HUES6 (cell line): ENCODE data around the gene UGT3A1.
A peak's percentile ranks its signal among the peaks of the same experiment; 100 is the strongest.
"Not testable (repeated sequence)": the region's sequence is repeated elsewhere in the genome, so short reads cannot be mapped to it uniquely, and the experiment has no call there.

ENCODE experiments used
- H3K27ac ChIP-seq: 2 replicates; pipeline ENCODE4 v1.7.0; 2013; ENCODE audit warnings: low read depth, mild to moderate bottlenecking, low read length, inconsistent platforms
- H3K27me3 ChIP-seq: 2 replicates; pipeline ENCODE4 v1.6.1; 2013; ENCODE audit warnings: low read length; ENCODE audit not compliant: control insufficient read depth, insufficient read depth
- H3K36me3 ChIP-seq: 2 replicates; pipeline ENCODE4 v1.6.1; 2013; ENCODE audit warnings: low read length; ENCODE audit not compliant: control insufficient read depth, insufficient read depth
- H3K4me1 ChIP-seq: 2 replicates; pipeline ENCODE4 v1.6.1; 2013; ENCODE audit warnings: low read length; ENCODE audit not compliant: control insufficient read depth, insufficient read depth
- H3K4me3 ChIP-seq: 2 replicates; pipeline ENCODE4 v1.5.1; 2013; ENCODE audit warnings: low read depth, low read length
- H3K9ac ChIP-seq: one replicate; pipeline ENCODE4 v1.6.1; 2013; ENCODE audit warnings: mild to moderate bottlenecking, low read length
- H3K9me3 ChIP-seq: 2 replicates; pipeline ENCODE4 v1.6.1; 2013; ENCODE audit warnings: low read depth, low read length; ENCODE audit not compliant: control insufficient read depth, insufficient read depth

The UGT3A1 gene, protein sequence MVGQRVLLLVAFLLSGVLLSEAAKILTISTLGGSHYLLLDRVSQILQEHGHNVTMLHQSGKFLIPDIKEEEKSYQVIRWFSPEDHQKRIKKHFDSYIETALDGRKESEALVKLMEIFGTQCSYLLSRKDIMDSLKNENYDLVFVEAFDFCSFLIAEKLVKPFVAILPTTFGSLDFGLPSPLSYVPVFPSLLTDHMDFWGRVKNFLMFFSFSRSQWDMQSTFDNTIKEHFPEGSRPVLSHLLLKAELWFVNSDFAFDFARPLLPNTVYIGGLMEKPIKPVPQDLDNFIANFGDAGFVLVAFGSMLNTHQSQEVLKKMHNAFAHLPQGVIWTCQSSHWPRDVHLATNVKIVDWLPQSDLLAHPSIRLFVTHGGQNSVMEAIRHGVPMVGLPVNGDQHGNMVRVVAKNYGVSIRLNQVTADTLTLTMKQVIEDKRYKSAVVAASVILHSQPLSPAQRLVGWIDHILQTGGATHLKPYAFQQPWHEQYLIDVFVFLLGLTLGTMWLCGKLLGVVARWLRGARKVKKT

DNA sequence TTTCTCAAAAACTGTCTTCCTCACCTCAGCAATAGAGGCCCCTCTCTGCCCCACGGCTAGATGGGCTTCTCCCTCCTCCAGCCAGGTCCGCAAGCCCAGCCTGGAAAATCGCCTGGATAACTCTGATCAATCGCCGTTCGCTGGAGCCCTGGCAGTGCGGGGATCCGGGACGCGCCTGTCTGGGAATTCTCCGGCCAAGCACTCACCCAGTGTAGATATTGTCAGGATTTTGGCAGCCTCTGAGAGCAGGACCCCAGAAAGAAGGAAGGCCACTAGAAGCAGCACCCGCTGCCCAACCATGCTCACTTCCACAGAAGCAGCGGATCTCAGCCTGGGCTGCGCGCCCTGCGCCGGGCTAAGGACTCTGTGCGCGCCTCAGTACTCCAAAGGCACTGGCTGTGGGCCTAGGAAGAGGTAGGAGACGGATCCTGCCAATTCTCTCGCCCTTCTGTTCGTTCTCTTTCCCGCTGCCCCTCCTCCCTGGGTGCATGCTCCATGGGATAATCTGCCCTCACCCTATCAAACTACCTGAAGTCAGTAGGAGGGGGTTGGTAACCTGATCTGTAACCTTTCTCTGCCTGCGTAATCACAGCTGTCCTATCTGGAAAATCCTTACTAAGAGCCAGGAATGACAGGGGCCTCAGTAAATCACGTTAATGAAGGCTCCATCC is at the start of gene UGT3A1:
TSS of gene UGT3A1 (minus strand) at position 450 of the 671 bp plus-strand sequence. CDS start at position 300, 150 bp downstream.
- no peaks in the 10 kb centered on the region for H3K36me3 ChIP-seq
- H3K9me3 ChIP-seq: no peaks in the 10 kb centered on the region
- peaks cover 51% of the 10 kb centered on the region for H3K27me3 ChIP-seq
- no peak within 1 kb of the TSS for H3K27ac ChIP-seq
- H3K4me1 ChIP-seq: 0 out of 2 replicates have a peak, but pooled peaks cover 4% of the 10 kb centered on the region
- H3K9ac ChIP-seq: peak within 1 kb of the TSS; percentile 31
- peak within 1 kb of the TSS; percentile 66 for H3K4me3 ChIP-seq

DNA sequence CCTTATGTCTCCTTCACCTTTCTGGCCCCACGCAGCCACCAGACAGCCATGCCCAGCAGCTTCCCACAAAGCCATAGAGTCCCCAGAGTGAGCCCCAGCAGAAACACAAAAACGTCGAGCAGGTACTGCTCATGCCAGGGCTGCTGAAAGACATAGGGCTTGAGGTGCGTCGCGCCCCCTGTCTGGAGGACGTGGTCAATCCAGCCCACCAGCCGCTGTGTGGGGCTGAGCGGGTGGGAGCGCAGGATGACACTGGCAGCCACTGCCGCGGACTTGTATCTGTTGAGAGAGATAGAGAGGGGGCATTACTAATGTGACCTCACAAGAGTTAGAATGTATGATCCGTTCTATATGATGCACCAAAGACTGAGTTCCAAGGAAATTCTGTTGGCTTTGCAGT is 44.5 kb upstream of the UGT3A1 start:
- peaks cover 3% of the 10 kb centered on the region for H3K4me1 ChIP-seq
- no peaks in the 10 kb centered on the region for H3K27me3 ChIP-seq
- no peak overlapping the region for H3K9ac ChIP-seq
- no peaks in the 10 kb centered on the region for H3K36me3 ChIP-seq
- no peak overlapping the region for H3K4me3 ChIP-seq
- no peak overlapping the region for H3K27ac ChIP-seq
- H3K9me3 ChIP-seq: no peaks in the 10 kb centered on the region

DNA sequence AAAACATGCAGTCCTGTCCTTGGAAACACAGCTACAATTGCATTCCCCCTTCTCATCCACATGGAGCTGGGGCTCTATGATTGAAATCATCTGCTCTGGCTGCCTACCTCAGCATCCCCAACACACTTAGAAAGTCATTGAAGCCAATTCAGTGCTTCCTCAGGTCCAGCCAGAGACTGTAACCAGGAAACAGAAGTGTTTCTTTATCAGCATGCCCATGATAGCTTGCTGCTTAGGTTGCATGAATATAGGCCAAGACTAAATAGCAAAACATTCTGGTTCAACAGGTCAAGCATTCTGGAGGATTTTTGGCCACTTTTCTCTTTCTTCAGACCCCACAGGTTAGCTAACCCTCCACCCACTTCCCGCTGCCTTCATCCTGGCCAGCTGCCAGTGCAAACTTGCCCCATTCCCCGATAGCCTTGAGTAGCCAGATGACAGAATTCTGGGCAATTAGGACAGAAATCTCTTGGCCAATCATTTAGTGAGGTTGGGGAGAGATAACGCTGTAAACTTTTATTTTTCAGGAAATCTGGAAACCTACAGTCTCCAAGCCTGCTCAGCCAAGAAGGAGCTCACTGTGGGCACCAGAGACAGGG is 43.4 kb upstream of the UGT3A1 start:
- H3K27ac ChIP-seq, H3K4me1 ChIP-seq, H3K9me3 ChIP-seq, H3K36me3 ChIP-seq, H3K4me3 ChIP-seq, H3K9ac ChIP-seq, H3K27me3 ChIP-seq: not testable (repeated sequence)

DNA sequence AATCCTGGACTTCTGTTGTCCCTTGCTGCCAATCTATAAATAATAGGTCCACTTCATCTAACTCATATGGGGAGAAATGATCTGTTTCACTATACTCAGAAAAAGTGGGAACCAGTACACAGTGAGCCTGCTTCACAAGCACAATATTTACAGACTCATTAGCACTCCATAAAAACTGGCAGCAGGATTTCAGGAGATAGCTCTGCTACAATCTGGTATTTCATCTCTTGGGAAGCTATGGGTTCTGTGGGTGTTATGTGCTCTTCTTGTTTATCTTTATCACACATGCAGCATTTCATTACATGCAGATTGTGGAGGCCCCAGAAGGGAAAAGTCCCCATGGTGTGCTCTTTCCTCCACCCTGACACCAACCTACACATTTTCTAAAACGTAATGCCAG is 42.3 kb upstream of the UGT3A1 start:
- no peaks in the 10 kb centered on the region for H3K36me3 ChIP-seq
- no peaks in the 10 kb centered on the region for H3K27me3 ChIP-seq
- H3K4me3 ChIP-seq: no peak overlapping the region
- H3K4me1 ChIP-seq: no peaks in the 10 kb centered on the region
- no peak overlapping the region for H3K27ac ChIP-seq
- H3K9me3 ChIP-seq: no peaks in the 10 kb centered on the region
- H3K9ac ChIP-seq: no peak overlapping the region

DNA sequence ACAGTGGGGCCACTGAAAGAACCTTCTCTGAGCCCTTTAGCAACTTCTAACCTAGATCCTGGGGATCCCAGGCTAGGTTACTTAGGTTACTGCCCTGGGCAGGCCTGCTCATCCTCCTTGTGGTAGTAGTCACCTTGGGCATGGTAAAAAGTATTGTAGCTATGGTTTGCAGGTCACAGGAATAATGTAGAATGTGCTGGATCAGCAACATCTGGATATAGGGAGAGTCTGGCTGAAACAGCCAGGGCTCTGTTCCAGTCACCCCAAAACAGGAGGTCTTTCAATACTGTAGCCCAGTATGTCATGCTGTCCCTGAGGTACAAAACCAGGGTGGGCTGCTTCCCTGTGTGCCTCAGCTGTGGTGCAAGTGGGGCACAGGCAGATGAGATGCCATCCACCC is 41.9 kb upstream of the UGT3A1 start:
- Histone ChIP-seq H3K9me3 (no peaks in the 10 kb centered on the region), H3K4me1 (no peaks in the 10 kb centered on the region), H3K27ac (no peak overlapping the region), H3K27me3 (no peaks in the 10 kb centered on the region), H3K36me3 (no peaks in the 10 kb centered on the region), H3K4me3 (no peak overlapping the region), H3K9ac (no peak overlapping the region)

DNA sequence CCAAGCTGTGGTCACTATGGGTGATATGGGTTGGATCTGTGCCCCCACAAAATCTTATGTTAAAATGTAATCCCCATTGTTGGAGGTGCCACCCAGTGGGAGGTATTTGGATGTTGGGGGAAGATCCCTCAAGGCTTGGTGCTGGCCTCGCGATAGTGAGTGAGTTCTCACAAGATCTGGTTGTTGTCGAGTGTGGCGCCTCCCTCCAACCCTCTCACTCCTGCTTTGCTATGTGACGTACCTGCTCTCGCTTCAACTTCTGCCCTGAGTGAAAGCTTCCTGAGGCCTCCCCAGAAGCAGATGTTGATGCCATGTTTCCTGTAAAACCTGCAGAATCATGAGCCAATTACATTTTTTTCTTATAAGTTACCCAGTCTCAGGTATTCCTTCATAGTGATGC is 40.0 kb upstream of the UGT3A1 start:
- H3K27me3 ChIP-seq: no peaks in the 10 kb centered on the region
- H3K9ac ChIP-seq: no peak overlapping the region
- H3K36me3 ChIP-seq: no peaks in the 10 kb centered on the region
- H3K9me3 ChIP-seq: no peaks in the 10 kb centered on the region
- no peak overlapping the region for H3K4me3 ChIP-seq
- H3K27ac ChIP-seq: no peak overlapping the region
- H3K4me1 ChIP-seq: no peaks in the 10 kb centered on the region

DNA sequence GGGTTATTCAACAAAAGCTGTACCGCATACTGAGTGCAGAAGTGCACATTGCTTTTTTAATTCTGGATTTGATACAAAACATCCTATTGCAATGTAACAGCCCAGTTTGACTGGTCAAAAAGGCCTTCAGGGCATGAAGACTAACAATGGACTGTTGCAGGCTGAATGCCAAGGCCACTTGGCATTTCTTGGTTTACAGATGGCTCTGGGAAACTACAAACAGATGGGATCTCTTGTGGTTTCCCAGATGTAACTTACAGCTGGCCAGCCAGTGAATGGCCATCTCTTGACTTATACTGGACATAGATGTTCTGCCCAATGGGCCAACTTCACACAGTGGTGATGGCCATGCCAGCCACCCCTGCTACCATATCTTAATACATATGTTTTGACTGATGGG is 38.7 kb upstream of the UGT3A1 start:
- Histone ChIP-seq H3K9ac (no peak overlapping the region), H3K9me3 (no peaks in the 10 kb centered on the region), H3K27ac (no peak overlapping the region), H3K4me1 (no peaks in the 10 kb centered on the region), H3K27me3 (no peaks in the 10 kb centered on the region), H3K4me3 (no peak overlapping the region), H3K36me3 (no peaks in the 10 kb centered on the region)

DNA sequence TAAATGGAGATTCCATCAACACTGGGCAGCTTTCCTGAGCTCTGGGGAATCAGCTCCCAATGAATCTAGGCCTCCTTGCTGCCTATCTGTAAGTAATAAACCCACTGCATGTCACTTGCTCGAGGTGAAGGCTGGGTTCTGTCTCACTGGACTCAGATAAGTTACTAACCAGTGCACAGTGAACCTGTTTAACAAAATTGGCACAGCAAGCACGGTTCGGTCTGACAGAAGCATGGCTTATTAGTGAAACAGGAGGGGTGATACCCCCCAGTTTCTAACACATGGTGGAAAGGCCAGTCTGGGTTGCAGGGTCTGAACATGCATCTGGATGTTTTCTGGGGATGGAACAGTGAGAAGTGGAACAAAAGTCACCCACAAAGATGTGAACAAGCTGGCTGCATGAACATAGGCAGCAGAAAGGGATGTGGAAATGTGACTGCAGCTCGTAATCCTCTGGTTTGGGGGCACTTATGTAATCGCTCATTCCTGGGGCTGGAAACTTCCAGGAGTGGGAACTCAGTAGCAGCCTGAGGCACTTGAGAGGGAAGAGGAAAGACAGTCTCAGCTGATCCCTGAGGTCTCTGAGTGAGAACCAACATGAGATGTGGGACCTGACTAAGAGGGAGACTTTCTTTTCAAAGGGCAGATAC is 37.8 kb upstream of the UGT3A1 start:
- no peaks in the 10 kb centered on the region for H3K36me3 ChIP-seq
- H3K4me3 ChIP-seq: no peak overlapping the region
- H3K9ac ChIP-seq: no peak overlapping the region
- no peaks in the 10 kb centered on the region for H3K4me1 ChIP-seq
- H3K27ac ChIP-seq: no peak overlapping the region
- H3K9me3 ChIP-seq: no peaks in the 10 kb centered on the region
- no peaks in the 10 kb centered on the region for H3K27me3 ChIP-seq

DNA sequence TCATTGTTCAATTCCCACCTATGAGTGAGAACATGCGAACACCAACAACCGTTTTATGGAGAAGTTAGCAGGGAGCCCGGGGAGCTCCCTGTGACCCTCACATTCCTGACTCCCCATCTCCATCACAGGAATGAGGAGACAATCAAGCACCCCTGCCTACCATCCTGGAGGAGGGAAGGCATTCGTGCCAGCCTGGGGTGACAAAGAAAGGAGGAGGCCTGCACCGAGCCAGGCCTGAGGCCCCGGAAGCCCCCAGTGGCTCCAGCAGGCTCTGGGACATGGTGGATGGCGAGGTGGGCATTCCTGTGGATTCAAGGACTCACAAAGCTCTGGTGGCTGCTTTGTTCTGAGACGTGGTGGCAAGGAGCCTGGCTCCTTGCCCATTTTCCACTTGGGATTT is 36.5 kb upstream of the UGT3A1 start:
- H3K27me3 ChIP-seq: no peaks in the 10 kb centered on the region
- H3K4me3 ChIP-seq: no peak overlapping the region
- no peaks in the 10 kb centered on the region for H3K36me3 ChIP-seq
- H3K9ac ChIP-seq: no peak overlapping the region
- no peaks in the 10 kb centered on the region for H3K9me3 ChIP-seq
- H3K27ac ChIP-seq: no peak overlapping the region
- no peaks in the 10 kb centered on the region for H3K4me1 ChIP-seq

DNA sequence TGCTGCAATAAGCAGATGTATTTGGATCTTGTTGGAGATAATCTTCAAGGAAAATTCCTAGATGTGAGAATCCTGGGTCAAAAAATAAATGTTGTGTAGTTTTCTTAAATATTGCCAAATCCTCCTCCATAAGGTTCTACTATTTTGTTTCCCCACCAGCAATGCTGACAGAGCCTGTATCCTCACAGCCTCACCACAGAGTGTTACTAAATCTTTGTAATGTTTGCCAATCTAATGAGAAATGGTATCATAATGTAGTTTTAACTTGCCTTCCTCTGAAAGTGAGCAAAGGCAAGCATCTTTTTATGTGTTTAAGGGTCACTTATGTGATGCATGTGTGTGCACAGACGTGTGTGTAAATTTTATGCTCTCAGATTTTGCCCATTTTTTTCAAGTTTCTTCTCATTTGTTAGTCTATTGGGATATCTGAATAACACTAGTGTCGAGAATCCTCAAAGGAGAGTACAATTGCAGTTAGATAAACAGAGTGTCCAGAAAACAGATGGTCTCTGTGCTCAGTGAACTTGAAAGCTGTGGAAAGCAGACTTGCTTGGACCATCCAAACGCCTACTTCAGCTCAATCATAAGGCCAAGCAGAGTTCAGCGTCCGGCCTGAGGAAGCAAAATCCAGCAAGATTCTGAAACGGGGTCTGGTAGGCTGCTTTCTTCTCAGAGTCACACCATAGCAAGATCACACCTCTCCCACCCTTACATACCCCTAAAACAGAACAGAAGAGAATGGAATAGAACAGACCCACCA is 35.7 kb upstream of the UGT3A1 start:
- Histone ChIP-seq H3K9ac (no peak overlapping the region), H3K9me3 (no peaks in the 10 kb centered on the region), H3K27ac (no peak overlapping the region), H3K36me3 (no peaks in the 10 kb centered on the region), H3K4me1 (no peaks in the 10 kb centered on the region), H3K27me3 (no peaks in the 10 kb centered on the region), H3K4me3 (no peak overlapping the region)
